Measurements from ENCODE around the gene ZNF697.

The ZNF697 gene

DNA sequence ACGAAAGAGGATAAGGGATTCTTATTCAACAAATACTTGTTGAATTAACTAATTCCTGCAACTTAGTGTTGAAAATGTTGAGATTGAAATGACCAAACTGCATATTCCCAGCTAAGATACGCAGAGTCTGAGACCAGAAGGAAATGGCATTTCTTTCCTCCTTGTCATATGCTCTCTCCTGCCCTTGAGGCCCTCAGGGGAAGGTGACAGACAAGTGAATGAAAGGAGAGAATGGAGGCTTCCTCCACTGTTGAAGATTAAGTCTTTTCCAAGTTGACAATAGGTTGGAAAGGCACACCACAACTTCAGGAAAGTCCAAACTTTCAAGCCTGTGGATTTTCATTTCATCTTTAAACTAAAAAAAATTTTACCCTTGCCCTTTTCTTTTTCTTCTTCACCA lies 3.1 kb upstream of the ZNF697 start:
- Mint-ChIP-seq H3K9me3 (no peaks in the 10 kb centered on the region), H3K4me3 (no peak overlapping the region), H3K27ac (no peak overlapping the region), H3K27me3 (peaks cover 94% of the 10 kb centered on the region), H3K4me1 (peaks cover 16% of the 10 kb centered on the region)
- ATAC-seq (no peak), DNase-seq (no peak)

- no peak for DNase-seq
- no peak for ATAC-seq
- Mint-ChIP-seq H3K27ac (no peak overlapping the region), H3K27me3 (peaks cover 97% of the 10 kb centered on the region), H3K4me1 (peaks cover 26% of the 10 kb centered on the region), H3K4me3 (peak overlapping the region; percentile 83 to 87), H3K9me3 (no peaks in the 10 kb centered on the region)
Measured at GRCh38 chr1:119648620-119649004, 546 bp upstream of the ZNF697 start.

- no peak for ATAC-seq
- Mint-ChIP-seq H3K4me3 (peak overlapping the region; percentile 83 to 87), H3K4me1 (peaks cover 26% of the 10 kb centered on the region), H3K27ac (no peak overlapping the region), H3K27me3 (peaks cover 90% of the 10 kb centered on the region), H3K9me3 (no peaks in the 10 kb centered on the region)
- DNase-seq, result no peak
Measured at GRCh38 chr1:119647228-119647733, 785 bp downstream of the ZNF697 start.

- Mint-ChIP-seq H3K27ac (no peak overlapping the region), H3K27me3 (peaks cover 84% of the 10 kb centered on the region), H3K9me3 (no peaks in the 10 kb centered on the region), H3K4me3 (peak overlapping the region in 1 of 2 donors; percentile 87), H3K4me1 (peaks cover 26% of the 10 kb centered on the region)
- DNase-seq (no peak), ATAC-seq (no peak)
Measured at GRCh38 chr1:119646521-119647227, 1.4 kb downstream of the ZNF697 start.

- ATAC-seq, result no peak
- Mint-ChIP-seq H3K27me3 (peaks cover 22% of the 10 kb centered on the region), H3K4me1 (no peaks in the 10 kb centered on the region), H3K9me3 (no peaks in the 10 kb centered on the region), H3K4me3 (no peak overlapping the region), H3K27ac (no peak overlapping the region)
- no peak for DNase-seq
Measured at GRCh38 chr1:119639109-119639508, 9.0 kb downstream of the ZNF697 start.

GRCh38 chr1:119637710-119638109 lies 10.4 kb downstream of the ZNF697 start:
- no peak overlapping the region for H3K27ac Mint-ChIP-seq
- peaks cover 26% of the 10 kb centered on the region for H3K27me3 Mint-ChIP-seq
- no peaks in the 10 kb centered on the region for H3K9me3 Mint-ChIP-seq
- no peak for DNase-seq
- H3K4me1 Mint-ChIP-seq, result no peaks in the 10 kb centered on the region
- ATAC-seq, result no peak
- H3K4me3 Mint-ChIP-seq, result no peak overlapping the region

DNA sequence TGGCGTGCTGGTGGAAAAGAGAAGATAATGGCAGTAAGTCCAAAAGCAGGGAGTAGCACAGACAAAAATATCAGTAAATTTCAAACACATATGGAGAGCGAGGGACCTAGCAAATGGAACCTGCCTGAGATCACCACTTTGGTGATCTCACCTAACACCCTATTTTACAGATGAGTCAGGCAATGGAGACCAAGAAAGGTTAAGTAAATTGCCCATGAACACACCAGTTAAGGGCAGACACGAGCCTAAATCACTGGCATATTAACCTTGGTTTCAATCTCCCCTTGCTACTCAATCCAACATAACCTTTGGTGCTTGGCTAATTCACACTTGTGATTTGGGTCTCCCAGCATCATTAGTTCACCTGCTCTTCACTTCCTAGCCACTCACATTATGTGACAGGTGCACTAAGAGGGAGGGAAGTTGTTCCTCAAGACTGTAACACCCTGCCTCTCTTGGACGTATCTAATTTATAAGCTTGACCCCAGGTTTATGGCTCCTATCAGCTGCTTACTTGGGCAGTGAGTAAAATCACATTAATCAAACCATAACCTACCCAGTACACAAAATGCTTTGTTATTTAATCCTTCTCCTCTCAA lies 11.5 kb downstream of the ZNF697 start:
- Mint-ChIP-seq H3K4me1 (no peaks in the 10 kb centered on the region), H3K9me3 (no peaks in the 10 kb centered on the region), H3K4me3 (no peak overlapping the region), H3K27ac (no peak overlapping the region), H3K27me3 (peaks cover 37% of the 10 kb centered on the region)
- ATAC-seq (no peak), DNase-seq (no peak)

DNA sequence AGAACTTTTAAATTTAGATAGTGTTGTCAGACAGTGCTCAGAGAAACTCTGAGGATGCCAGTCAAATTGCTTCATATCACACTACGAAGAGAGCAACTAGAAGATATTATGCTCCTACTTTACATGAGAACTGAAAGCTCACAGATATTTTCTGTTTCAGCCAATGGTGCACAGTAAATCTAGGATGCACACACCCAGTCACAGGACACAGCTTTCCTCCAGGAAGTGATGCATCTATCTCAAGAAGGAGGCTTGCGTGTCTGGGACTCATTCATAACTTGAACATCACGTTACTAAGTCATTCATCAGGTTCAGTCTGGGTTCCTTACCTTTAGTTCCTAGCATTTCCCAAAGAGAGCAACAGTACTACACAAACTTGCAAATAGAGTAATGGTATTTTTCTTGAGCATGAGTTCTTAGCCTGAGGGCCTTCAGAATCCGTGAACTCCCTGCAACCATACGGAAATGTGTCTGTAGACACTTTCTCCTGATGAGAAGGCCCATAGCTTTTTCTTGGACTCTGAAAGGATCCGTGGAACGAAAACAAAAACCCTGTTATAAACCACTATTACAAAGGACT lies 12.2 kb downstream of the ZNF697 start:
- H3K27ac Mint-ChIP-seq, result no peak overlapping the region
- no peak overlapping the region for H3K4me3 Mint-ChIP-seq
- ATAC-seq (no peak), DNase-seq (no peak)
- H3K27me3 Mint-ChIP-seq, result peaks cover 44% of the 10 kb centered on the region
- H3K4me1 Mint-ChIP-seq, result no peaks in the 10 kb centered on the region
- H3K9me3 Mint-ChIP-seq, result no peaks in the 10 kb centered on the region

DNA sequence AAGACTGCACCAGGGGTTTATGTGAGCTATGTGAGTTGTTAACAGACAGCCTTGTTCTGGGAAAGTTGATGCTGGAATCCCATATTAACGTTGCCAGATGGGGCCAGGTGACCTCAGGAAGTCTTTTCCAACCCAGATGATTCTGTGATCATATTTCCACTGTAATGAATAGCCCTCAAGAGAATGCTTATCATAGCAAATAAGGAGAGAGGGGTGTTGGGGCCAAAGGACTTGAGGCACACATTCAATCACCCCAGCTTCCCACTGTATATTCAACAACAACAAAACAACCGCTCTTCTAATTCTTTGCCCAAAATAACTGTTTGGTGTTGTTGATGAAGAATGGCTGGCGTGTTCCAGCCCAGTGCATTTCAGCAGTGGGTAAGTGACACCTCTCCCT lies 14.1 kb downstream of the ZNF697 start:
- peaks cover 58% of the 10 kb centered on the region for H3K27me3 Mint-ChIP-seq
- DNase-seq (no peak), ATAC-seq (no peak)
- no peak overlapping the region for H3K4me3 Mint-ChIP-seq
- H3K27ac Mint-ChIP-seq, result no peak overlapping the region
- H3K4me1 Mint-ChIP-seq, result no peaks in the 10 kb centered on the region
- H3K9me3 Mint-ChIP-seq, result no peaks in the 10 kb centered on the region

DNA sequence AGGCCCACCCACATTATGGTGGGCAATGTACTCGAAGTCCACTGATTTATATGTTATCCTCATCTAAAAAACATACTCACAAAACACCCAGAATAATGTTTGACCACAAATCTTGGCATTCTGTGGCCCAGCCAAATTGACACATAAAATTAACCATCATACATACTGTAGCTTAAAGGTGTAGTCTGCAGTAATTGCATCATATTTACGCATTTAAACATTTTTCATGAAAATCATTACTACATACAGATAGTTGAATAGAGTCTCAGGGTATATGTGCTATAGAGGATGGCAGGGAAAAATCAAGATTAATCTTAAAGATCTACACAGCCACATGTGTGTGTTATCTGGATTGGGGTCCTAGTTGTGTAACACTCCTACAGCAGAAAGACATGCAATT lies 14.5 kb downstream of the ZNF697 start:
- H3K4me3 Mint-ChIP-seq, result no peak overlapping the region
- H3K9me3 Mint-ChIP-seq, result no peaks in the 10 kb centered on the region
- H3K27ac Mint-ChIP-seq, result no peak overlapping the region
- DNase-seq (no peak), ATAC-seq (no peak)
- peaks cover 61% of the 10 kb centered on the region for H3K27me3 Mint-ChIP-seq
- H3K4me1 Mint-ChIP-seq, result no peaks in the 10 kb centered on the region

GRCh38 chr1:119632841-119633240 lies 15.2 kb downstream of the ZNF697 start:
- H3K27me3 Mint-ChIP-seq, result peaks cover 69% of the 10 kb centered on the region
- ATAC-seq, result no peak
- no peaks in the 10 kb centered on the region for H3K4me1 Mint-ChIP-seq
- H3K27ac Mint-ChIP-seq, result no peak overlapping the region
- DNase-seq, result no peak
- no peaks in the 10 kb centered on the region for H3K9me3 Mint-ChIP-seq
- no peak overlapping the region for H3K4me3 Mint-ChIP-seq

- ATAC-seq (no peak), DNase-seq (no peak)
- Mint-ChIP-seq H3K4me1 (no peaks in the 10 kb centered on the region), H3K27me3 (peaks cover 69% of the 10 kb centered on the region), H3K27ac (no peak overlapping the region), H3K4me3 (no peak overlapping the region), H3K9me3 (no peaks in the 10 kb centered on the region)
Measured at GRCh38 chr1:119632103-119632490, 16.0 kb downstream of the ZNF697 start.

GRCh38 chr1:119631433-119632102 lies 16.5 kb downstream of the ZNF697 start:
- Mint-ChIP-seq H3K4me3 (no peak overlapping the region), H3K27ac (no peak overlapping the region), H3K4me1 (no peaks in the 10 kb centered on the region), H3K9me3 (no peaks in the 10 kb centered on the region), H3K27me3 (peaks cover 69% of the 10 kb centered on the region)
- peak; percentile 46 for ATAC-seq
- no peak for DNase-seq

GRCh38 chr1:119631086-119631432 lies 17.0 kb downstream of the ZNF697 start:
- H3K27me3 Mint-ChIP-seq, result peaks cover 74% of the 10 kb centered on the region
- H3K9me3 Mint-ChIP-seq, result no peaks in the 10 kb centered on the region
- DNase-seq (no peak), ATAC-seq (no peak)
- H3K27ac Mint-ChIP-seq, result no peak overlapping the region
- H3K4me1 Mint-ChIP-seq, result no peaks in the 10 kb centered on the region
- H3K4me3 Mint-ChIP-seq, result no peak overlapping the region

GRCh38 chr1:119626841-119627240 lies 21.2 kb downstream of the ZNF697 start:
- DNase-seq, result no peak
- H3K4me1 Mint-ChIP-seq, result no peaks in the 10 kb centered on the region
- H3K27ac Mint-ChIP-seq, result no peak overlapping the region
- H3K27me3 Mint-ChIP-seq, result peaks cover 50% of the 10 kb centered on the region
- ATAC-seq, result no peak
- H3K9me3 Mint-ChIP-seq, result no peaks in the 10 kb centered on the region
- H3K4me3 Mint-ChIP-seq, result no peak overlapping the region

DNA sequence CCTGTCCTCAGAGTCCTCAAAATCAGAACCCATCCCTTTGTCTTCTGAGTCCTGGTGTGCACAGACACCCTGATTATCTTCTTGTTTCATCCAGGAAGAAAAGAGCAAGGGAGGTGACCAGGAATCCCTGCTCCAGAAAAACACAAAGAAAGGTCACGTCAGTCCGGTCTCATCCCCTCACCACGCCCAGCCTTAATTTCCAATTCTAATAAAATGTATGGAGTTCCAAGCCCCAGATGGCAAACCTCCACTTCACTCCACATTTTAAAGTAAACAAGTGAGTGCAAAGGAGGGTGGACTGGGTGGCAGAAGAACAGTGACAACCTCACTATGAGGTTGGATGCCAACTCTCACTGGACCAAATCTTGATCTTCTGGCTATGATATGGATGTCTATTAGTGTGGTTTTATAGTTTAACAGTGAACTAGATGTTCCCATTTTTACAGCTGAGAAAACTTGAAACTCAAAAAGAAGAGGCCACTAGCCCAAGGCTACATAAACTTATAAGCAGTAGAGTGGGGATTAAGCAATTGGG lies 22.0 kb downstream of the ZNF697 start:
- H3K27ac Mint-ChIP-seq, result peak overlapping the region in 1 of 2 donors; percentile 36
- DNase-seq (no peak), ATAC-seq (no peak)
- H3K4me3 Mint-ChIP-seq, result no peak overlapping the region
- H3K27me3 Mint-ChIP-seq, result peaks cover 42% of the 10 kb centered on the region
- H3K9me3 Mint-ChIP-seq, result no peaks in the 10 kb centered on the region
- H3K4me1 Mint-ChIP-seq, result no peaks in the 10 kb centered on the region

All from stimulated activated naive CD8-positive, alpha-beta T cell treated with anti-CD3 and anti-CD28 coated beads, Interleukin-15, amount 100 ng/mL, for 72 hours (primary cell).